ENCODE results near the gene TMPRSS11D.

GRCh38 chr4:67899096-67899495 lies 15.3 kb upstream of the TMPRSS11D start:
- TF ChIP-seq CTCF (IDR thresholded peaks at IDR 0.05; ENCODE audit: poor library complexity, severe bottlenecking) (no peak), EP300 (conservative IDR thresholded peaks at IDR 0.05; ENCODE audit: poor library complexity, severe bottlenecking) (no peak), EZH2 (IDR thresholded peaks at IDR 0.05; ENCODE audit: borderline replicate concordance, insufficient read depth, low read length, poor library complexity, severe bottlenecking) (no peak), POLR2AphosphoS5 (IDR thresholded peaks at IDR 0.05) (no peak), TAF1 (IDR thresholded peaks at IDR 0.05; ENCODE audit: low read depth) (no peak), RAD21 (conservative IDR thresholded peaks at IDR 0.05) (no peak)
